Mesenchymal stem cell (in vitro differentiated cells and primary cell): ENCODE measurements around the gene HNF1B.

Source experiments
- DNase-seq: peaks from one replicate; pipeline ENCODE4 v3.0.0-alpha.2; 2013
- H2AFZ ChIP-seq: one replicate; pipeline ENCODE4 v1.6.1; 2013; ENCODE audit warnings: low read depth, mild to moderate bottlenecking, control low read depth, inconsistent platforms, low read length, moderate library complexity
- H2AK5ac ChIP-seq: 2 replicates; pipeline ENCODE4 v1.6.1; 2013; ENCODE audit warnings: low read length, moderate library complexity, mild to moderate bottlenecking, inconsistent platforms; ENCODE audit not compliant: severe bottlenecking
- H2BK120ac ChIP-seq: one replicate; pipeline ENCODE4 v1.6.1; 2013; ENCODE audit warnings: low read depth, mild to moderate bottlenecking, inconsistent platforms, low read length, moderate library complexity
- H2BK12ac ChIP-seq, 2 experiments: one replicate each; pipeline ENCODE4 v1.6.1; 2013; ENCODE audit warnings: inconsistent platforms in 2 of 2, low read length in 2 of 2, mild to moderate bottlenecking in 2 of 2, moderate library complexity in 2 of 2, control low read depth in 1 of 2
- H2BK15ac ChIP-seq: one replicate; pipeline ENCODE4 v1.6.1; 2013; ENCODE audit warnings: mild to moderate bottlenecking, low read depth, inconsistent platforms; ENCODE audit not compliant: poor library complexity, severe bottlenecking
- H2BK5ac ChIP-seq: 2 replicates; pipeline ENCODE4 v1.6.1; 2013; ENCODE audit warnings: low read depth, mild to moderate bottlenecking, low read length, control low read depth, inconsistent platforms; ENCODE audit not compliant: poor library complexity, severe bottlenecking
- H3K14ac ChIP-seq, 2 experiments: one replicate each; pipeline ENCODE4 v1.6.1; 2013; ENCODE audit warnings: inconsistent platforms in 2 of 2, low read length in 2 of 2, control low read depth in 1 of 2, mild to moderate bottlenecking in 1 of 2, moderate library complexity in 1 of 2
- H3K18ac ChIP-seq, 2 experiments: one replicate each; pipeline ENCODE4 v1.6.1; 2013; ENCODE audit warnings: inconsistent platforms in 2 of 2, low read length in 2 of 2, control low read depth in 1 of 2, low read depth in 1 of 2, mild to moderate bottlenecking in 1 of 2
- H3K23ac ChIP-seq, 2 experiments: one replicate each; pipeline ENCODE4 v1.6.1; 2013; ENCODE audit warnings: inconsistent platforms in 2 of 2, low read length in 2 of 2, mild to moderate bottlenecking in 2 of 2, moderate library complexity in 2 of 2, control low read depth in 1 of 2
- H3K27ac ChIP-seq: 2 replicates; pipeline ENCODE4 v1.5.1; 2013; ENCODE audit warnings: mild to moderate bottlenecking, moderate library complexity, low read length, control low read depth, inconsistent platforms; ENCODE audit not compliant: poor library complexity, severe bottlenecking
- H3K27me3 ChIP-seq, 2 experiments: 2 replicates each; pipeline versions ENCODE4 v1.6.1 to v1.7.0; 2013; ENCODE audit warnings: low read length in 2 of 2, mild to moderate bottlenecking in 2 of 2, moderate library complexity in 2 of 2, control low read depth in 1 of 2, inconsistent platforms in 1 of 2; ENCODE audit not compliant: control insufficient read depth in 1 of 2, insufficient read depth in 1 of 2
- H3K36me3 ChIP-seq, 2 experiments: 2 replicates each; pipeline versions ENCODE4 v1.6.1 to v1.7.0; 2013; ENCODE audit warnings: low read length in 2 of 2, control low read depth in 1 of 2, inconsistent platforms in 1 of 2, low read depth in 1 of 2, mild to moderate bottlenecking in 1 of 2; ENCODE audit not compliant: insufficient read depth in 2 of 2, control insufficient read depth in 1 of 2
- H3K4ac ChIP-seq, 2 experiments: one replicate each; pipeline ENCODE4 v1.6.1; 2013; ENCODE audit warnings: inconsistent platforms in 2 of 2, low read length in 2 of 2, mild to moderate bottlenecking in 2 of 2, moderate library complexity in 2 of 2, control low read depth in 1 of 2, low read depth in 1 of 2
- H3K4me1 ChIP-seq: 2 replicates; pipeline ENCODE4 v1.6.1; 2013; ENCODE audit warnings: low read depth, low read length, control low read depth; ENCODE audit not compliant: control insufficient read depth, insufficient read depth
- H3K4me2 ChIP-seq: 2 replicates; pipeline ENCODE4 v1.6.1; 2013; ENCODE audit warnings: low read length, mild to moderate bottlenecking, inconsistent platforms; ENCODE audit not compliant: poor library complexity, severe bottlenecking
- H3K4me3 ChIP-seq, 2 experiments: 2 replicates each; pipeline versions ENCODE4 v1.5.1 to v1.7.0; 2013; ENCODE audit warnings: low read length in 2 of 2, mild to moderate bottlenecking in 2 of 2, control low read depth in 1 of 2, low read depth in 1 of 2; ENCODE audit not compliant: insufficient read depth in 1 of 2
- H3K79me1 ChIP-seq: replicated peaks from 2 replicates; pipeline ENCODE4 v1.6.1; 2013; ENCODE audit warnings: mild to moderate bottlenecking, control low read depth, low read length, inconsistent platforms; ENCODE audit not compliant: poor library complexity, severe bottlenecking
- H3K9ac ChIP-seq: 2 replicates; pipeline ENCODE4 v1.7.0; 2013; ENCODE audit warnings: mild to moderate bottlenecking, low read length, moderate library complexity
- H3K9me3 ChIP-seq: 2 replicates; pipeline ENCODE4 v1.7.0; 2013; ENCODE audit warnings: mild to moderate bottlenecking, low read length; ENCODE audit not compliant: control insufficient read depth
- H4K8ac ChIP-seq: one replicate; pipeline ENCODE4 v1.6.1; 2013; ENCODE audit warnings: inconsistent platforms, mild to moderate bottlenecking, low read length, moderate library complexity
- H4K91ac ChIP-seq: one replicate; pipeline ENCODE4 v1.6.1; 2013; ENCODE audit warnings: mild to moderate bottlenecking, low read length, inconsistent platforms
- WGBS: methylation state at CpG from one replicate; pipeline ENCODE4 v1.1.7; 2013; ENCODE audit warnings: mixed read lengths; 5-methylcytosine and 5-hydroxymethylcytosine counted together

HNF1B gene

DNA sequence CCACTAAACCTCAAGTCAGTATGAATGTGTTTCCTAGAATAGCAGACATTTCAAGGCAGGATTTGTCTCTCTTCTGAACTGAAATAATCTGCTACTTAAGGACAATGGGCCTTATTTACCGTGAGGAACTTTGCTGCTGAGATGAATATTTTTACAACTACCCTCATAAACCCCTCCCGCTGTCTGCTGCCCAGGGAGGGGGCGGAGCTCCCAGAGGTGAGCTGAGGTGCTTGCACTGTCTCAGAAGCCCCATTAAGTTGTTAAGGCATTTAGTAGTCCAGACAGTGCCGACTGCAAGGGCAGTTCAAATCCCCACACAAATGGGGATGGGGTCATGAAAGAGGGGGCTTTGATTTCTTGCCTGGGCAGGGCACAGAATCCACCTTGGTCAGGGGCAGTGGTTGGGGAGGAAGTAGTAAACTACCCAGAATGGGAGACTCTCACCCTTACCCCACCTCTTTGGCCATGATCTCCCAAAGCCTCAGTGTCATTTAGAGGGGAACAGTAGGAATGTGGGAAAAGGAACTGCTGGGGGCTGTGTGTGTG, 19.2 kb downstream of the HNF1B start:
- 69% methylated on average over 4 of the region's 4 CpGs for WGBS
- H3K4me2 ChIP-seq = no peak overlapping the region
- no peak overlapping the region for H2AK5ac ChIP-seq
- H3K9me3 ChIP-seq = no peaks in the 10 kb centered on the region
- H2BK5ac ChIP-seq = no peak overlapping the region
- H2BK12ac ChIP-seq = no peak overlapping the region
- no peak overlapping the region for H3K14ac ChIP-seq
- H2BK120ac ChIP-seq = no peak overlapping the region
- no peak overlapping the region for H3K18ac ChIP-seq
- H4K91ac ChIP-seq = no peak overlapping the region
- H3K27ac ChIP-seq = peak overlapping the region; percentile 48
- H3K36me3 ChIP-seq = peaks cover 0 to 82% of the 10 kb centered on the region in 2 experiments
- H2BK15ac ChIP-seq = no peak overlapping the region
- no peak overlapping the region for H4K8ac ChIP-seq
- peaks cover 33% of the 10 kb centered on the region for H3K4me1 ChIP-seq
- H3K4ac ChIP-seq = no peak overlapping the region
- no peak overlapping the region for H2AFZ ChIP-seq
- no peak for DNase-seq
- no peaks in the 10 kb centered on the region for H3K79me1 ChIP-seq
- no peak overlapping the region for H3K9ac ChIP-seq
- H3K27me3 ChIP-seq = peaks cover 0 to 73% of the 10 kb centered on the region in 2 experiments
- no peak overlapping the region for H3K4me3 ChIP-seq
- H3K23ac ChIP-seq = no peak overlapping the region

DNA sequence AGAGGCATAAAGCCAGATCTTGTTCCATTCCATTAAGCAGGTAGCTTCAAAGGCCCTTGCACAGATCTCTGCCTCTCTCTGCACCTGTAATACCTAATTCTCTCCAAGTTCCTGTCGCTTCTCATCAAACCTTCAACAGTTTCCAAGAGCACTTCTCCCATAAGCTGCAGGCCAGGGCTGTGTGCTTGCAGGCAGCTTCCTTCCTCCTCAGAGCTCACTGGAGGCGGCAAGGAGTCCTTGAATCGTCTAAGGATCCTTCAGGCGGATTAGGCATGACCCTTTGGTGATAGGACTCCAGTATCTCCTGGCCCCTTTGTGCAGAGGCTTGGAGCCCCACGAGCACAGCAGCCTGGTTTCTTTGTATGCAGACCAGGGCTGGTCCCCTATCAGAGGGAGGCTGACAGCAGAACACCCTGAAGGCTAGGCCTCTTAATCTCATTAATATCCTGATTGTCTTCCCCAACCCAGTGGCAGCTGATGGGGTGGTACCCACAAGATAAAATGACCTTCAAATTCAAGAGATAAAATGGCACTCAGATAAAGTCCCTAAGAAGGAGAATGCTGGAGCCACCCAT, 19.8 kb downstream of the HNF1B start:
- H3K18ac ChIP-seq = no peak overlapping the region
- no peak overlapping the region for H3K23ac ChIP-seq
- no peaks in the 10 kb centered on the region for H3K9me3 ChIP-seq
- no peak overlapping the region for H3K14ac ChIP-seq
- no peaks in the 10 kb centered on the region for H3K79me1 ChIP-seq
- peaks cover 0 to 79% of the 10 kb centered on the region in 2 experiments for H3K36me3 ChIP-seq
- H3K9ac ChIP-seq = no peak overlapping the region
- H3K4me1 ChIP-seq = peaks cover 28% of the 10 kb centered on the region
- H2BK120ac ChIP-seq = no peak overlapping the region
- H4K91ac ChIP-seq = no peak overlapping the region
- H3K4me2 ChIP-seq = no peak overlapping the region
- no peak overlapping the region for H2AK5ac ChIP-seq
- H3K4me3 ChIP-seq = no peak overlapping the region
- peaks cover 0 to 71% of the 10 kb centered on the region in 2 experiments for H3K27me3 ChIP-seq
- H4K8ac ChIP-seq = no peak overlapping the region
- no peak overlapping the region for H3K4ac ChIP-seq
- no peak overlapping the region for H2AFZ ChIP-seq
- DNase-seq = no peak
- no peak overlapping the region for H2BK15ac ChIP-seq
- no peak overlapping the region for H2BK12ac ChIP-seq
- 73% methylated on average over 5 of the region's 5 CpGs for WGBS
- no peak overlapping the region for H2BK5ac ChIP-seq
- peak overlapping the region; percentile 0 for H3K27ac ChIP-seq

DNA sequence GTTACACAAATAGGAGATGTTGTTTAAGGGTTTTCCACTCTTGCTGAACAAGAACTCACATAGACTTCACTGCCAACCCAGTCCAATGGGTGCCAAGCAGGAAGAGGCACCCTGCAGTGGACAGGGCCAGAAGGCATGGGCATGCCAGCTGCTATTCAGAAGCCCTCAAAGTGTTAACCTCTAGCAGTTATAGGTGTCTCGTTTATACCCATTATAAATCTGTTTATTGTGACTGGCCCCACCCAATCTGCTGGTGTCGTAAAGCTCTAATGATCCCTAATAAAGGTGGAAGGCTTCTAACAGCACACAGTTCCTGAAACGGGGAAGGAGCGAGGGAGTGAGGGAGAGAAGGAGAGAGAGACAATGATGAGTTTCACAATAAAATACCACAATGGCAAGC, 23.9 kb downstream of the HNF1B start:
- Histone ChIP-seq H3K9me3 (no peaks in the 10 kb centered on the region), H3K27ac (peak overlapping the region; percentile 17), H3K4me3 (no peak overlapping the region), H3K4ac (no peak overlapping the region), H2AK5ac (no peak overlapping the region), H3K4me1 (peaks cover 26% of the 10 kb centered on the region), H3K4me2 (no peak overlapping the region), H3K79me1 (no peaks in the 10 kb centered on the region), H2AFZ (no peak overlapping the region), H4K8ac (no peak overlapping the region), H3K36me3 (peaks cover 0 to 71% of the 10 kb centered on the region in 2 experiments), H3K27me3 (peaks cover 0 to 67% of the 10 kb centered on the region in 2 experiments), H2BK120ac (no peak overlapping the region), H2BK12ac (no peak overlapping the region), H2BK15ac (no peak overlapping the region), H4K91ac (no peak overlapping the region), H3K18ac (no peak overlapping the region), H3K9ac (no peak overlapping the region), H2BK5ac (no peak overlapping the region), H3K14ac (no peak overlapping the region), H3K23ac (no peak overlapping the region)
- DNase-seq = no peak
- 20% methylated on average over 1 of the region's 4 CpGs for WGBS

DNA sequence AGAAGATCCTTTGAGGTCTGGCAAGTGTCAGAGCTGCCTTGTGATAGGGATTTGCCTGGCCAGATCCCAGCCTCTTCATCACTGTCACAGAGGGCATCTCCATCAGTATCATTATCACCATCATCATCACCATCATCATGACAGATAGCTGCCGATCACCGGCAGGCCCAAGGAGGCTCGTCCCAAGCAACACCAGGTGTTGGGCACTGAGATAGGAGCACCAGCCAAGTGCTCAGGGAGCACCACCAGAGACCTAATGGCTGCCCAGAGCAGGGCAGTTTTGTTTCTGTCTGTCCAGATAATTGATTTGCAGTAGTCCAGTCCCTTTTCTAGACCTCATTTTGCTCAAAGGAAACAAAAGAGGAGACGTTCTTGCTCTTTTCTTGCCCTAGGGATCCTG, 25.0 kb downstream of the HNF1B start:
- WGBS = 89% methylated on average over 3 of the region's 4 CpGs

More for the DNA sequence above, 25.0 kb downstream of the HNF1B start:
- Histone ChIP-seq H4K8ac (no peak overlapping the region), H2AK5ac (no peak overlapping the region), H3K18ac (no peak overlapping the region), H3K27me3 (peaks cover 0 to 66% of the 10 kb centered on the region in 2 experiments), H3K9me3 (no peaks in the 10 kb centered on the region), H2BK120ac (no peak overlapping the region), H3K4me2 (no peak overlapping the region), H3K23ac (no peak overlapping the region), H2AFZ (no peak overlapping the region), H3K9ac (no peak overlapping the region), H3K27ac (no peak overlapping the region), H4K91ac (no peak overlapping the region), H3K4me1 (peaks cover 20% of the 10 kb centered on the region), H3K79me1 (no peaks in the 10 kb centered on the region), H3K14ac (no peak overlapping the region), H2BK5ac (no peak overlapping the region), H3K4ac (no peak overlapping the region), H3K4me3 (no peak overlapping the region), H2BK12ac (no peak overlapping the region), H2BK15ac (no peak overlapping the region), H3K36me3 (peaks cover 0 to 69% of the 10 kb centered on the region in 2 experiments)
- no peak for DNase-seq
